Natural killer cell (primary cell): ENCODE measurements around the gene CLDN18. TPM values are rescaled to one million over a fixed set of nuclear protein-coding genes. Genes with fewer than 3 reads are reported as not detected.

Source experiments
- ATAC-seq, 3 donors: fragments of 150-1000 bp in 2 of 3; fragments of 200-7000 bp in 1 of 3; cut with Tn5 transposase; 1 replicate in 1 of 3; 2 replicates in 2 of 3; pipeline ENCODE4 v1.10.0; 2021; ENCODE audit warnings: mild to moderate bottlenecking in 2 of 3, moderate library complexity in 2 of 3
- DNase-seq, 2 donors: peaks; one replicate each; pipeline versions ENCODE4 v3.0.0 to v3.0.0-alpha.2; 2013 to 2021; ENCODE audit warnings: mixed read lengths in 1 of 2
- H3K27ac ChIP-seq: one replicate; pipeline ENCODE4 v1.5.1; 2013; ENCODE audit warnings: mild to moderate bottlenecking, low read length
- H3K27me3 ChIP-seq: one replicate; pipeline ENCODE4 v1.6.1; 2013; ENCODE audit warnings: low read length; ENCODE audit not compliant: control insufficient read depth, insufficient read depth
- H3K36me3 ChIP-seq: one replicate; pipeline ENCODE4 v1.6.1; 2013; ENCODE audit warnings: low read length; ENCODE audit not compliant: control insufficient read depth, insufficient read depth
- H3K4me1 ChIP-seq: one replicate; pipeline ENCODE4 v1.6.1; 2013; ENCODE audit warnings: low read length; ENCODE audit not compliant: control insufficient read depth, insufficient read depth
- H3K4me3 ChIP-seq: one replicate; pipeline ENCODE4 v1.5.1; 2013; ENCODE audit warnings: low read length
- H3K9me3 ChIP-seq: one replicate; pipeline ENCODE4 v1.6.1; 2013; ENCODE audit warnings: low read length; ENCODE audit not compliant: control insufficient read depth, insufficient read depth
- H3K27ac Mint-ChIP-seq, 2 donors: one replicate each; pipeline ENCODE4 v1.8.0; 2022; ENCODE audit warnings: mild to moderate bottlenecking in 2 of 2, mixed read lengths in 2 of 2, moderate library complexity in 1 of 2
- H3K27me3 Mint-ChIP-seq, 2 donors: one replicate each; pipeline ENCODE4 v1.8.0; 2022; ENCODE audit warnings: low read depth in 2 of 2, mixed read lengths in 2 of 2
- H3K36me3 Mint-ChIP-seq: one replicate; pipeline ENCODE4 v1.8.0; 2022; ENCODE audit warnings: mixed read lengths
- H3K4me1 Mint-ChIP-seq, 2 donors: one replicate each; pipeline ENCODE4 v1.8.0; 2022; ENCODE audit warnings: mixed read lengths in 2 of 2
- H3K4me3 Mint-ChIP-seq: one replicate; pipeline ENCODE4 v1.8.0; 2022; ENCODE audit warnings: mild to moderate bottlenecking, moderate library complexity, mixed read lengths
- H3K9me3 Mint-ChIP-seq, 2 donors: one replicate each; pipeline ENCODE4 v1.8.0; 2022; ENCODE audit warnings: mixed read lengths in 2 of 2
- WGBS: methylation state at CpG from one replicate; pipeline ENCODE4 v1.1.7; 2013; ENCODE audit warnings: missing lambda C conversion rate; ENCODE audit not compliant: insufficient coverage; 5-methylcytosine and 5-hydroxymethylcytosine counted together
- intact Hi-C: fragments of 100-400 bp; cut with micrococcal nuclease; formaldehyde crosslinking; loops from one replicate; pipeline ENCODE4 v1.14.2; 2022
- total RNA-seq, 4 donors: library from RNA; stranded (reverse); fragments of 120-200 nt in 1 of 4; gene quantifications; one replicate each; pipeline versions ENCODE4 v1.2.3 to v1.2.4, GENCODE V29; 2013 to 2022
- TF ChIP-seq, protein P1 (sequence below): fragments of 200-600 bp; IDR thresholded peaks from one replicate; pipeline ENCODE4 v1.8.0; 2022; ENCODE audit warnings: antibody characterized with exemption

Gene CLDN18
- total RNA-seq, 3 donors from 2014 or later (not counting 1 experiment from before 2014, with no cell fraction given), result not detected

DNA sequence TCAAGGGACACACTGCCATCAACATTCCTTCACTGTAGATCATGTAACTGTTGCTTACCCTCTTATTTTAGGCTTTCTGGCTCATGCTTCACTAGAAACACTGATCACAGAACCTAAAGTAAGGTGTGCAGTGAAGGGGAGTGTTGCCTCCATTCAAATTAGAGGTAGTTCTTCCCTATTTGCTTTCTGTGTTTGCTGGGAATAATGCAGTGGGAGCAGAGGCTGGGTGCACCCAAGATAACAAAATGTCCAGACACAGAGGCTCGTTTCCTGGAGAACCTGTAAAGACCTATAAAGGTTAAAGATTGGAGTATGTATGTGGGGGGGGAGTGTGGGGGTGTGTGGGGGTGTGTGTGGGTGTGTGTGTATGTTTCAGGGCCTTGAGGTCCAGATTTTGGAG lies 2.1 kb upstream of the CLDN18 start:
- DNase-seq (no peak), ATAC-seq (no peak)
- WGBS, result 64% methylated on average over 1 of the region's 1 CpG
- intact Hi-C loops, result no loop called here
- no peaks in the 10 kb centered on the region for H3K36me3 Mint-ChIP-seq
- H3K27me3 Mint-ChIP-seq, result peaks cover 0 to 2% of the 10 kb centered on the region in 2 donors
- H3K27ac Mint-ChIP-seq, result no peak overlapping the region
- H3K36me3 ChIP-seq, result no peaks in the 10 kb centered on the region
- H3K4me3 Mint-ChIP-seq, result no peak overlapping the region
- H3K4me3 ChIP-seq, result no peak overlapping the region
- H3K9me3 ChIP-seq, result no peaks in the 10 kb centered on the region
- no peaks in the 10 kb centered on the region for H3K4me1 Mint-ChIP-seq
- no peaks in the 10 kb centered on the region for H3K27me3 ChIP-seq
- no peak overlapping the region for H3K27ac ChIP-seq
- TF ChIP-seq, protein P1, sequence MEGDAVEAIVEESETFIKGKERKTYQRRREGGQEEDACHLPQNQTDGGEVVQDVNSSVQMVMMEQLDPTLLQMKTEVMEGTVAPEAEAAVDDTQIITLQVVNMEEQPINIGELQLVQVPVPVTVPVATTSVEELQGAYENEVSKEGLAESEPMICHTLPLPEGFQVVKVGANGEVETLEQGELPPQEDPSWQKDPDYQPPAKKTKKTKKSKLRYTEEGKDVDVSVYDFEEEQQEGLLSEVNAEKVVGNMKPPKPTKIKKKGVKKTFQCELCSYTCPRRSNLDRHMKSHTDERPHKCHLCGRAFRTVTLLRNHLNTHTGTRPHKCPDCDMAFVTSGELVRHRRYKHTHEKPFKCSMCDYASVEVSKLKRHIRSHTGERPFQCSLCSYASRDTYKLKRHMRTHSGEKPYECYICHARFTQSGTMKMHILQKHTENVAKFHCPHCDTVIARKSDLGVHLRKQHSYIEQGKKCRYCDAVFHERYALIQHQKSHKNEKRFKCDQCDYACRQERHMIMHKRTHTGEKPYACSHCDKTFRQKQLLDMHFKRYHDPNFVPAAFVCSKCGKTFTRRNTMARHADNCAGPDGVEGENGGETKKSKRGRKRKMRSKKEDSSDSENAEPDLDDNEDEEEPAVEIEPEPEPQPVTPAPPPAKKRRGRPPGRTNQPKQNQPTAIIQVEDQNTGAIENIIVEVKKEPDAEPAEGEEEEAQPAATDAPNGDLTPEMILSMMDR, result no peak
- H3K4me1 ChIP-seq, result no peaks in the 10 kb centered on the region
- no peaks in the 10 kb centered on the region for H3K9me3 Mint-ChIP-seq

DNA sequence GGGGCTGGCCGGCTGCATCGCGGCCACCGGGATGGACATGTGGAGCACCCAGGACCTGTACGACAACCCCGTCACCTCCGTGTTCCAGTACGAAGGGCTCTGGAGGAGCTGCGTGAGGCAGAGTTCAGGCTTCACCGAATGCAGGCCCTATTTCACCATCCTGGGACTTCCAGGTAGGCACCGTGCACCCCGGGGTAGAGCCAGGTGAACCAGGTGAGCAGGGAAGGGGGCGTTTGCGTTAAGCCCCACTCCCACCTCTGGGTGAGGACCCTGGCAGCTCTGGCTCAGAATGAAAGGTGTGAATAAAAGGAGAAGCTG lies 267 bp downstream of the CLDN18 start:
- no peak overlapping the region for H3K4me3 Mint-ChIP-seq
- intact Hi-C loops, result no loop called here
- Histone ChIP-seq H3K36me3 (no peaks in the 10 kb centered on the region), H3K4me1 (no peaks in the 10 kb centered on the region), H3K27ac (no peak overlapping the region), H3K27me3 (no peaks in the 10 kb centered on the region), H3K9me3 (no peaks in the 10 kb centered on the region), H3K4me3 (no peak overlapping the region)
- H3K4me1 Mint-ChIP-seq, result no peaks in the 10 kb centered on the region
- H3K9me3 Mint-ChIP-seq, result no peaks in the 10 kb centered on the region
- TF ChIP-seq, protein P1, result no peak
- no peak overlapping the region for H3K27ac Mint-ChIP-seq
- ATAC-seq, result no peak
- H3K27me3 Mint-ChIP-seq, result peaks cover 5 to 8% of the 10 kb centered on the region in 2 donors
- 93% methylated on average over 14 of the region's 14 CpGs for WGBS
- no peak for DNase-seq
- no peaks in the 10 kb centered on the region for H3K36me3 Mint-ChIP-seq

DNA sequence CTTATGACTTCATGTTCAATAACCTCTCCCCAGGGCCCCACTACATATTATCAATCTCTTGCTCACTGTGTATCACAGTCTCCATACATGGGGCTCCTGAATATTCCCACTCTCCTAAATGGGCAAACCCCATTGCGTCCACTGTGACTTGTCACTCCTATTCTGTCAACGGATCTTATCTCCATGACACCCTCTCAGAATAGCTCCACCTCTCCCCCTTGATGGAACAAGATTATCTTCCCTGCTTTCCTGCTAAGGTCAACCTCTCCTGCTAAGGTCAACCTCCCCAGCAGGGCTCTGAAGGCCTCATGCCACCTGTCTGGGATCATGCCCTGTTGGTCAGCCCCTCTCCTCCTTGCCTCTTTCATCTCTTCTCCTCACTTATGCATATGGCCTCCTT lies 1.8 kb downstream of the CLDN18 start:
- no peak for DNase-seq
- H3K27ac ChIP-seq, result no peak overlapping the region
- no peak overlapping the region for H3K4me3 ChIP-seq
- TF ChIP-seq, protein P1, result no peak
- Mint-ChIP-seq H3K4me3 (no peak overlapping the region), H3K9me3 (no peaks in the 10 kb centered on the region), H3K36me3 (no peaks in the 10 kb centered on the region), H3K27me3 (peaks cover 5 to 8% of the 10 kb centered on the region in 2 donors), H3K4me1 (no peaks in the 10 kb centered on the region), H3K27ac (no peak overlapping the region)
- no peaks in the 10 kb centered on the region for H3K4me1 ChIP-seq
- H3K36me3 ChIP-seq, result no peaks in the 10 kb centered on the region
- intact Hi-C loops, result no loop called here
- WGBS, result 86% methylated on average over 2 of the region's 2 CpGs
- H3K27me3 ChIP-seq, result no peaks in the 10 kb centered on the region
- H3K9me3 ChIP-seq, result no peaks in the 10 kb centered on the region
- ATAC-seq, result no peak

DNA sequence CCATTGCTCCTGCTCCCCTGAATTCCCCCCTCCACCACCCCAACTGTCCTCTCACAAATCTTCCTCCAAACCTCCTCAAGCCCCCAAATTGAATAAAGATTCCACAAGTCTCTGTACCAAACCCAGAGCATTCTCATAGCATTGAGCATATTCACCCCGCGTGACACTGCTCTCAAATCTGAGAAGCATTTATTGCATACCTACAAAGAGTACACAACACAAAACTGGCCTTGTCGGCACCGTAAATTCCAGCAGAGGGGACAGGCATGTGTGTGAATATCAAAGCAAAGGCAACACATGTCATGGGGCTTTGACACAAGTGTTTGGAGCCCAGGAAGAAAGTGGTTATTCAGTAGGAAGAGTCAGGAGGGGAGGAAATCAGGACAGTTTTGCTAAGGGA lies 2.6 kb downstream of the CLDN18 start:
- Histone ChIP-seq H3K36me3 (no peaks in the 10 kb centered on the region), H3K9me3 (no peaks in the 10 kb centered on the region), H3K27ac (no peak overlapping the region), H3K4me1 (no peaks in the 10 kb centered on the region), H3K4me3 (no peak overlapping the region), H3K27me3 (no peaks in the 10 kb centered on the region)
- TF ChIP-seq, protein P1, result no peak
- 98% methylated on average over 4 of the region's 4 CpGs for WGBS
- Mint-ChIP-seq H3K36me3 (no peaks in the 10 kb centered on the region), H3K4me3 (no peak overlapping the region), H3K9me3 (no peaks in the 10 kb centered on the region), H3K27ac (no peak overlapping the region), H3K27me3 (peaks cover 5 to 8% of the 10 kb centered on the region in 2 donors), H3K4me1 (no peaks in the 10 kb centered on the region)
- intact Hi-C loops, result no loop called here
- DNase-seq, result no peak
- ATAC-seq, result no peak
